ENCODE data around the gene GGA1. TPM values are rescaled to one million over a fixed set of nuclear protein-coding genes. Genes with fewer than 3 reads are reported as not detected.
A peak's percentile ranks its signal among the peaks of the same experiment; 100 is the strongest.
"Not testable (repeated sequence)": the region's sequence is repeated elsewhere in the genome, so short reads cannot be mapped to it uniquely, and the experiment has no call there.

Gene GGA1
- total RNA-seq, 2 donors from 2014 or later, result 59.9 to 61.2 TPM

GRCh38 chr22:37607935-37608476, 628 bp upstream of the GGA1 start:
- TF ChIP-seq CTCF (IDR thresholded peaks at IDR 0.05), result no peak
- Histone ChIP-seq H3K36me3 (no peaks in the 10 kb centered on the region), H3K4me3 (peak overlapping the region; percentile 74), H3K4me1 (ENCODE audit: control insufficient read depth in 1 of 2, low read depth in 2 of 2) (peaks cover 14 to 35% of the 10 kb centered on the region in 2 donors), H3K27me3 (replicated peaks; ENCODE audit: insufficient read depth) (no peaks in the 10 kb centered on the region), H3K9me3 (no peaks in the 10 kb centered on the region), H3K27ac (peak overlapping the region; percentile 91 to 94)
- ATAC-seq (ENCODE audit: insufficient number of reproducible peaks, low FRiP score, low read depth), result peak; percentile 2
- DNase-seq (ENCODE audit: low spot score), result no peak

GRCh38 chr22:37609240-37610152, 862 bp downstream of the GGA1 start:
- H3K4me3 ChIP-seq, result peak overlapping the region; percentile 74
- H3K9me3 ChIP-seq, result no peaks in the 10 kb centered on the region
- no peaks in the 10 kb centered on the region for H3K27me3 ChIP-seq (replicated peaks; ENCODE audit: insufficient read depth)
- H3K36me3 ChIP-seq, result no peaks in the 10 kb centered on the region
- peaks cover 14 to 44% of the 10 kb centered on the region in 2 donors for H3K4me1 ChIP-seq (ENCODE audit: control insufficient read depth in 1 of 2, low read depth in 2 of 2)
- TF ChIP-seq CTCF (IDR thresholded peaks at IDR 0.05), result no peak
- ATAC-seq (ENCODE audit: insufficient number of reproducible peaks, low FRiP score, low read depth), result no peak
- peak overlapping the region; percentile 91 to 94 for H3K27ac ChIP-seq
- no peak for DNase-seq (ENCODE audit: low spot score)

GRCh38 chr22:37610153-37610475, 1.5 kb downstream of the GGA1 start:
- peak overlapping the region; percentile 74 for H3K4me3 ChIP-seq
- H3K9me3 ChIP-seq; H3K36me3 ChIP-seq; DNase-seq (ENCODE audit: low spot score); ATAC-seq (ENCODE audit: insufficient number of reproducible peaks, low FRiP score, low read depth); H3K27me3 ChIP-seq (replicated peaks; ENCODE audit: insufficient read depth): not testable (repeated sequence)
- H3K27ac ChIP-seq, result peak overlapping the region in 1 of 2 donors; percentile 91
- H3K4me1 ChIP-seq (ENCODE audit: control insufficient read depth in 1 of 2, low read depth in 2 of 2), result peaks cover 14 to 44% of the 10 kb centered on the region in 2 donors

- H3K9me3 ChIP-seq, result no peaks in the 10 kb centered on the region
- ATAC-seq (ENCODE audit: insufficient number of reproducible peaks, low FRiP score, low read depth), result no peak
- H3K4me1 ChIP-seq (ENCODE audit: control insufficient read depth in 1 of 2, low read depth in 2 of 2), result peaks cover 14 to 44% of the 10 kb centered on the region in 2 donors
These were observed 2.0 kb downstream of the GGA1 start for GRCh38 chr22:37610480-37611129.

GRCh38 chr22:37611207-37611606, 2.6 kb downstream of the GGA1 start:
- Histone ChIP-seq H3K4me1 (ENCODE audit: control insufficient read depth in 1 of 2, low read depth in 2 of 2) (peaks cover 14 to 44% of the 10 kb centered on the region in 2 donors), H3K4me3 (no peak overlapping the region), H3K9me3 (no peaks in the 10 kb centered on the region), H3K27ac (no peak overlapping the region), H3K27me3 (replicated peaks; ENCODE audit: insufficient read depth) (no peaks in the 10 kb centered on the region), H3K36me3 (peaks cover 7% of the 10 kb centered on the region)
- DNase-seq (ENCODE audit: low spot score) (no peak), ATAC-seq (ENCODE audit: insufficient number of reproducible peaks, low FRiP score, low read depth) (no peak)
- no peak for TF ChIP-seq CTCF (IDR thresholded peaks at IDR 0.05)

More at GRCh38 chr22:37610480-37611129, 2.0 kb downstream of the GGA1 start:
- no peak for DNase-seq (ENCODE audit: low spot score)
- TF ChIP-seq CTCF (IDR thresholded peaks at IDR 0.05), result no peak
- H3K4me3 ChIP-seq, result peak overlapping the region; percentile 74
- H3K36me3 ChIP-seq, result peaks cover 2% of the 10 kb centered on the region
- H3K27ac ChIP-seq, result no peak overlapping the region
- no peaks in the 10 kb centered on the region for H3K27me3 ChIP-seq (replicated peaks; ENCODE audit: insufficient read depth)
